Inferior parietal cortex (tissue), 1 donor: ENCODE results near the gene PPP2R3B.
"Not testable (repeated sequence)": the region's sequence is repeated elsewhere in the genome, so short reads cannot be mapped to it uniquely, and the experiment has no call there.

Experiments
- DNase-seq: peaks from one replicate; pipeline ENCODE4 v3.0.0-alpha.2; 2016; ENCODE audit errors: extremely low spot score

Gene PPP2R3B

DNA sequence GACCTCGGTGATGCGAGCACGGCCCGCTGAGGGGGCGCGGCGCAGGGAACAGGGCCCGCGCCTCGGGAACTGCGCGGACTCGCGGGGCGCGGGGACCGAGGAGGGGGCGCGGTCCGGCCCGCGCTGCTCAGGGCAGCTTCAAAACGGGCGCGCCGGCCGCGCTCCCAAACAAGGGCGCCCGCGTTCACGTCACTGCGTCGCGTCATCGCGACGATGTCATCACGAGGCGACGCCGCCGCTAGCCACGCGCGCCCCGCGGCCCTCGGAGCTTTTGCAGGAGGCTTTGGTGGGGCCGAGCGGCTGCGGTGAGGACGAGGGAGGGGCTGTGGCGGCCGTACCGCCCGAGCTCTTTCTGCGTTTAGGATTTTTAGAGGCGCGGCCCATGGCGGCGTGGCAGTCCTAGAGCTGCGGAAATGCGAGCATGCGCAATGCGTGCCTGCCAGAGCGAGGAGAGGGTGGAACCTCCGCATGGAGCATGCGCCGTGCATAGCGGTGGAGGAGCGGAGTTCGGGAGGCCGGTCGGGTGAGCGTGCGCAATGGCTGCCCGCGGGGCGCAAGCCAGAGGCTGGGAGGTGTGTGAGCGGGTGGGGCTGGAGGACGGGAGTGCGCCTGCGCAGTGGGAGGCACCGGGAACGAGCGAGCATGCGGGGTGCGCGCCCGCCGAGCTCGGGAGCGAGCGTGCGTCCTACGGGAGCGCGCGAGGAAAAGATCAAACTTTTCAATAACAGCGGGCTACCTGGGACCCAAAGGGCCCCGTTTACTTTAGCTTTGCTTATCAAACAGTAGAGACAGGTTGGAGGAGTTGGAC, at the start of gene PPP2R3B:
Gene PPP2R3B, minus strand, starts transcription at position 140 of the 808 bp plus-strand sequence. CDS start 216 bp downstream, outside the sequence.
- DNase-seq: peak; percentile 96

DNA sequence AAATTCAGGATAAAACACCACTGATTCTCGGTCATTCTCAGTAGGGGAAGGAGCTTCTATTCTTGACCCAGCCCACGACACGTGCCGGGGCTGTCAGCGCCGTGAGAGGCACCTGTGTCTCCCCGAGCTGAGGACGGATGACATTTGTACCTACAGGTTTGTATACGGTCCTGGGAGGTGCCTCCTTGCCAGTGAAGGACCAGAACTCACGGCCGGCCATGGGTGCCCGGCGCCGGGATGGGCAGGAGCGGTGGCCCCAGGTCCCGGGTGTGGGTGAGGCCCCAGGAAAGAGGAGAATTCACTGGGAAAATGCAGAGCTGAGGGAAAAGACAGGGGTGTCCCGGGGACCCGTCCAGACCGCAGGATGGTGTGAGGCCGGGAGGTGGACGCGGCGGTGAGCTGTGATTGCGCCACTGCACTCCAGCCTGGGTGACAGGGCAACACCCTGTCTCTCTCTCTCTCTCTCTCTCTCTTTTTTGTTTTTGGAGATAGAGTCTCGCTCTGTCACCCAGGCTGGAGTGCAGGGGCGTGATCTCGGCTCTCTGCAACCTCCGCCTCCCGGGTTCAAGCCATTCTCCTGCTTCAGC, 48.9 kb upstream of the PPP2R3B start:
- no peak for DNase-seq

DNA sequence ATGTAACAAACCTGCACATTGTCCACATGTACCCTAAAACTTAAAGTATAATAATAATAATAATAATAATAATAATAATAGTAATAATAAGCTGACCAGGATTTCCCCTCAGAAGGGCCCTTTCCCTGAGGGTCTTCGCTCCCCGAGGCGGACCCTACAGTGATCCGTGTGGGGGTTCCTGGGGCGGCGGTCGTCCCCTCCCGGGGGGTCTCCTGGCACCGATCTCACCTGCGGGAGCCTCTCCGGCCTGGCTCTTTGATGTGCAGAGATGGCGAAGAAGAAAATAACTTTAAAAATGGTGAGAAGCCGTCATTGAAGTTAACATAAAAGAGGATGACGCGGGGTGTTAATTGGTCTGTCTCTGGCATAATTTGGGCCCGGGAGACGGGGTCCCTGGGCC, 48.2 kb upstream of the PPP2R3B start:
- no peak for DNase-seq

DNA sequence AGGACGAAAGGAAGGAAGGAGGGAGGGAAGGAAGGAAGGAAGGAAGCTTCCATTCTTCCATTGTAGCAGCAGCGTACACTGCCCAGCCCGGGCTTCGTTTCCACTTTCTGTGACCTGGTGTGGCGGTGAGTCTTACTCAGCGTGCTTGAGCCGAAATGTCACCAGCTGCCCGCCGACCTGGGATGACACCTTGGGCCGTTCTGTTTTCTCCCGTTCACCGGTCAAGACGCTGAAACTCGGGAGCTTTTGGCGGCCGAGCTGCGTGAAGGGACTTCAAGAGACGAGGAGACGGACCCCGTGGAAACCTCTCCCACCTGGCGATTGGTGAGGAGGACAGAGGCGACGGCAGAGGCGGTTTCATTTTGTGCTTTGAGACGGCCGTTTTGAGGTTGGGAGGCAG, 47.1 kb upstream of the PPP2R3B start:
- DNase-seq: no peak

DNA sequence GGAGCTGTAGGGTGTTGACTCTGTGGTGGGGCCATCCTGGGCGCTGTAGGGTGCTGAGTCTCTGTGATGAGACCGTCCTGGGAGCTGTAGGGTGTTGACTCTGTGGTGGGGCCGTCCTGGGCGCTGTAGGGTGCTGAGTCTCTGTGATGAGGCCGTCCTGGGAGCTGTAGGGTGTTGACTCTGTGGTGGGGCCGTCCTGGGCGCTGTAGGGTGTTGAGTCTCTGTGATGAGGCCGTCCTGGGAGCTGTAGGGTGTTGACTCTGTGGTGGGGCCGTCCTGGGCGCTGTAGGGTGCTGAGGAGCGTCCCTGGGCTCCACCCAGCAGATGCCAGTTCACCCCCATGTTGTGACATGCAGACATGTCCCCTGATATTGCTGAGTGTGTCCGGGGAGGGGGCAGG, 46.0 kb upstream of the PPP2R3B start:
- not testable (repeated sequence) for DNase-seq

DNA sequence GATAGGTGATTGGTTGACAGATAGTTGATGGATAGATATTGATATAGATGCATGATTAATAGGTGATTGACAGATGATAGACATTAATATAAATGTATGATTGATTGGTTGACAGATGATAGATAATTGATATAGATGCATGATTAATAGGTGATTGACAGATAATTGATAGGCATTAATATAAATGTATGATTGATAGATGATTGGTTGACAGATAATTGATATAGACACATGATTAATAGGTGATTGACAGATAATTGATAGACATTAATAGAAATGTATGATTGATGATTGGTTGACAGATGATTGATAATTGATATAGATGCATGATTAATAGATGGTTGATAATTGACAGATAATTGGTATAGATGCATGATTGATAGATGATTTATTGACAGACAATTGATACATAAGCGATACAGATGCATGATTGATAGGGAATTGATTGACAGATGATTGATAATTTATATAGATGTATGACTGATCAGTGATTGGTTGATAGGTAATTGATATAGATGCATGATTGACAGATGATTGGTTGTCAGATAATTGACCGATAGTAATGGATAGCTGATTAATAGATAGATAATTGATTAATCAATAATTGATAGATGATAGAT, 44.9 kb upstream of the PPP2R3B start:
- no peak for DNase-seq

GRCh38 chrX:431056-431455, 44.3 kb upstream of the PPP2R3B start:
- no peak for DNase-seq

GRCh38 chrX:429266-429825, 42.6 kb upstream of the PPP2R3B start:
- no peak for DNase-seq

GRCh38 chrX:427812-428725, 41.4 kb upstream of the PPP2R3B start:
- DNase-seq: no peak

DNA sequence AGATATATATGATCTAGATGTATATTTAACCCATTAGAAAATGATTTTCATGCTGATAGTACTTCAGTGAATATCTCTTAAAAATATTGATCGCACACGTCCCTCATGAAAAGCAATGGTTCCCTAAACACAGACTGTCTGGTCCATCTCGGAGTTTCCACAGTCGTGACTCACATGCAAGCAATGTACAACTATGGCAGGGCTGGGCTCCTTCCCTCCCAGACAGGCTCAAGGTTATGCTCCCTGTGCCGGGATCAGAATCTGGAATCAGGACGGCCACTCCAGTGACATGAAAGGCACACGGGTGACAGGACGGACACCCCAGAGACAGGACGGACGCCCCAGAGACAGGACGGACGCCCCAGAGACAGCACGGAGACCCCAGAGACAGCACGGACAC, 40.2 kb upstream of the PPP2R3B start:
- no peak for DNase-seq

- no peak for DNase-seq
These were observed 38.3 kb upstream of the PPP2R3B start for GRCh38 chrX:425056-425455.

DNA sequence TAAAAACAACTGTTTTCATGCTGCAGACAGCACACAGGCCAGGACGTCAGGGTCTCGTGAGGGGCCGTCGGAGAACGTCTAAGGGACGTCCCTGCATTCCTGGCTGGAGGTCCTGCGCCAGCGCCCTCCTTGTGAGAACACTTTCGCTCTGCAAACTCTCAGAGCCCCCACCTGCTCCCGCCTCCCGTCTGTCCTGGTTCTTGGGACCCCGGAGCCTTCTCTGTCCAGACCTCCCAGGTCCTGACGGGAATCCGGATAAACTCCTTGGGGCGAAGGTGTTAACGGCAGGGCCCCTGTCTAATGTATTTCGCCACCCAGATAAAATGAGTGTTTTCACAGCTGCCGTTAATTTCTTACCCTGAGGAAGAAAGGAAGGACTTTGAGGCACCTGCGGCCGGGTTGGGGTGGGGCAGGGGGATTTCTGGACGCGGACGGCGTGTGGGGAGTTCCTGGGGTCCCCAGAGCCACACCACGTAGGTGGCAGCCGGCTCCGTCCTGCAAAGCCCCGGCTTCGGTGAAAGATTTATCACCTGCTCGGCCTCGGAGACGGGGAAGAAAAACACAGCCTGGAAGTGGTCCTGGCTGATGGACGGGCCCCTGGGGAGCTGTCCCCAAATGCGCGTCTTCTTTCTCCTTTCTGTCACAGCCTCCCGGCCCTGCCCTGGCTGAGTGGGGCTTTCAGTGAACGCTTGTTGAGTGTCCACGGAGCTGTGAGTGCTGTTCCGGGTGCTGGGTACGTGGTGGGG, 35.1 kb upstream of the PPP2R3B start:
- no peak for DNase-seq

DNA sequence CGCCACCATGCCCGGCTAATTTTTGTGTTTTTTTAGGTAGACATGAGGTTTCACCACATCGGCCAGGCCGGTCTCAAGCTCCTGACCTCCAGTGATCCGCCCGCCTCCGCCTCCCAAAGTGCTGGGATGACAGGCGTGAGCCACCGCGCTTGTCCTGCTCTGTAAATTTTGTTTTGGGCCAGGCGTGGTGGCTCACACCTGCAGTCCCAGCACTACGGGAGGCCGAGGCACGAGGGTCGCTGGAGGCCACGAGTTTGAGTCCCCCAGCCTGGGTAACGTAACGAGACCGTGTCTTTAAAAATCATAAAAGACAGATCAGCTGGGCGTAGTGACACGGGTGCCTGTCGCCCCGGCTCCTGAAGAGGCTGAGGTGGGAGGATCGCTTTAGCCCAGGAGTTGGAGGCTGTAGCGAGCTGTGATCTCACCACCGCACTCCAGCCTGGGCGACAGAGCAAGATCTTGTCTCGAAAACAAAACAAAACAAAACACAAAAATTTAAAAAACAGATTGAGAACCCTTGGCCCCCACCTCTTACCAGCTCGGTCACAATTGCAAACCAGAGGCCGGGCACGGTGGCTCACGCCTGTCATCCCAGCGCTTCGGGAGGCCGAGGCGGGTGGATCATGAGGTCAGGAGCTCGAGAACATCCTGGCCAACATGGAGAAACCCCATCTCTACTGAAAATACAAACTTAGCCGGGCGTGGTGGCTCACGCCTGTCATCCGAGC, 34.0 kb upstream of the PPP2R3B start:
- no peak for DNase-seq

DNA sequence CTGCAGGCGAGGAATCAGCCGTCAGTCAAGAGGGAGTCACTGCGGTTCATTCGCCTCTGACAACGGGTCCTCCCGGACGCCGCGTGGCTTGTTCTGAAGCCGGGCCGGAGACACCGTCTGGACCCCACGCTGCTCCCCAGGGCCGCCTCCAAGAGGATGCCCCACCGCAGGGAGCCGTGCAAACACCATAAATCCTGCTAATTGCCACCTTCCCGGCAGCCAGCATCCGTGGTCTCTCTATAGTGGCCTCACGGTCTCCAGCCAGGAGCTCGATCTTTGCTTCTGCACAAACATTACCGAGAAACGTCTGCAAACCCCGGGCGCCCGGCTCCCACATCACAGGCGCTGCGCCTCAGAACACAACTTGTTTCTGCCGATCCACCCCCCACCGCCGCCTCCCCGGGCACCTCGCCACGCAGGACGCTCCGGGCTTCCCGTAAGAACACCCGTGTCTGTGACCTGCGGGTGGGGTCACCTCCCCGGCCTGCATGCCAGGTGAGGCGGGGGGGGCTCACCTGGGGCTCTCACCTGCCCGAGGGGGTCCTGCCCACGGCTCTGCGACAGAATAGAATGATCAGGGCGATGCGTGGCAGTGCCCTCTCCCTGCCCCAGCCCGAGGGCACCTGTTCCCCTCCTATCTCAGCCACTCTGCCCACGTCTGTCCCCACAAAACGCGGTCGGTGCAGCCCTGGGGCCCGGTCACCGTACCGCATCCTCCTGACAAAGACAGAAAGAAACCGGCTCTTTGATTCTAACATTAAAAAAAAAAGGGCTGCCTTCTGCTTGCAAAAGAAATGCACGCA, 32.4 kb upstream of the PPP2R3B start:
- no peak for DNase-seq

- not testable (repeated sequence) for DNase-seq
These were observed 28.8 kb upstream of the PPP2R3B start for GRCh38 chrX:415498-415897.

DNA sequence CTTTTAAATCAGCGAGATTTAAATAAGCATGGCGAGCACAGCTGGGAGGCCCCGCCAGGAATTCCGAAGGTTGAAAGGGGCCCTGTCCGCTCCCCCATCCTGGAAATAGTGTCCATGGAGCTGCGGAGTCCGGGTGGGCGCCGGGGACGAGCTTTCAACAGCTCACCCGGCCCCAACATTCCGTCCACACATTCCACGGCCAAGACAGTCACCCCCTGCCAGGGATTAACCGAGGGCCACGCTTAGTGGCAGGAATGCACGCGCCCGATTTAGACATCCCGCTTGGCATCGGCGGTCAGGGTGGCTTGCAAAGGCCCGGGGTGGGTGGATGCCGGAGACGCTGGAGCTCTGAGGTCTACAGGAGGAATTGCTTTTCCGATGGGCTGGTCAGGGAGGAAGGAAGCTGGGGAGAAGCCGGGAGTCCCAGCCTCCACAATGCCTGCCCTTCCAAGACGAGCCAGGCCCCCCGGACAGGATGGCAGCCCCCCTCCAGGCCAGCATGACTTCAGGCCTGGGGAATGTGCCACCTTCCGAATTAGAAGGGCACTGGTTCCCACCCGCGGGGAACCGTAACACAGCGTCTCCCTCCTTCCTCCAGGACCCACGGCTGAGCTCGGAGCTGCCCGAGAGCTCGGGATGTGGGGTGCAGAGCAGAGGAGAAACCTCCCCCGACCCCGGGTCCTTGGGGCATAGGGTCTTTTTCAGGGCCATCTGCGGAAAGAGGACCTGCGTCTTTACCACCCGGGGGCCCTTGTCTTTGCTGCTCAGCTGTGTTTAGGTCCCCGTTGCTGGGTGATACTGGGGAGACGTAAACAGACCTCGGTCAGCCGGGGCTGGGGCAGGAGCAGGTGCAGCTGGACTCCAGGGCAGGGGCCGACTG, 26.9 kb upstream of the PPP2R3B start:
- DNase-seq: no peak

DNA sequence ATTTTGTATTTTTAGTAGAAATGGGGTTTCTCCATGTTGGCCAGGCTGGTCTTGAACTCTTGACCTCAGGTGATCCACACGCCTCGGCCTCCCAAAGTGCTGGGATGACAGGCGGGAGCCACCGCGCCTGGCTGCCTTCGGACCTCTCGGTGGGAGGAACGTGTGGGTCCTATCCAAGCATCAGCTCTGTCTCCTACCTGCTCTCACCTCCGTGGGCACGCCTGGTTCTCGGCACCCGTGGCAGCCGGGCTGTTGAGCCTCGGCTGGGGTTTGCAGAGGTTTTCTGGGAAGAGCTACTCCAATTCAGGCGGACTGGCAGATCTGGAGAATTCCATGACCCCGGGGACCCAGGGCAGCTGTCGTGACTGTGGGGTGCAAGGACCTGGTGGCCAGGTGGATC, 23.6 kb upstream of the PPP2R3B start:
- DNase-seq: no peak

DNA sequence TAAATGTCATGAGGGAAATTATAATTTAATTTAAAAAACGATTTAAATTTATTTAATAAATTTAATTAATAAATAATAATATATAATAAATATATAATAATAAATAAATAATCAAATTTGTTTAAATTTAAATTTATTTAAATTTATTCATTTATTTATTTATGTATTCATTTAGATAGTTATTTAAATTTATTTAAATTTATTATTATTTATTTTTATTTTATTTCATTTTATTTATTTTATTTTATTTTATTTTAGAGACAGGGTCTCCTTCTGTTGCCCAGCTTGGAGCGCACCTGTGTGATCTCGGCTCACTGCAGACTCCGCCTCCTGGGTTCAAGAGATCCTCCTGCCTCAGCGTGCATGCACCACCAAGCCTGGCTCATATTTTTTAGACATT, 18.4 kb upstream of the PPP2R3B start:
- no peak for DNase-seq
